Neuronal stem cell (in vitro differentiated cells): Measurements from ENCODE around the gene CYP2U1.
"Not testable (repeated sequence)": the region's sequence is repeated elsewhere in the genome, so short reads cannot be mapped to it uniquely, and the experiment has no call there.

Source experiments
- DNase-seq: peaks from one replicate; pipeline ENCODE4 v3.0.0-alpha.2; 2013; ENCODE audit warnings: low spot score
- H2AFZ ChIP-seq: one replicate; pipeline ENCODE4 v1.6.1; 2013; ENCODE audit warnings: mild to moderate bottlenecking, low read length, inconsistent platforms
- H2AK5ac ChIP-seq: 2 replicates; pipeline ENCODE4 v1.6.1; 2013; ENCODE audit warnings: low read depth, mild to moderate bottlenecking, inconsistent platforms, low read length, moderate library complexity, mixed read lengths
- H2BK120ac ChIP-seq: 2 replicates; pipeline ENCODE4 v1.6.1; 2013; ENCODE audit warnings: low read depth, mild to moderate bottlenecking, inconsistent platforms, low read length, moderate library complexity, mixed read lengths
- H2BK12ac ChIP-seq: one replicate; pipeline ENCODE4 v1.6.1; 2013; ENCODE audit warnings: low read length, inconsistent platforms
- H2BK15ac ChIP-seq: 2 replicates; pipeline ENCODE4 v1.6.1; 2013; ENCODE audit warnings: mild to moderate bottlenecking, low read length, inconsistent platforms, mixed read lengths
- H2BK5ac ChIP-seq: one replicate; pipeline ENCODE4 v1.6.1; 2013; ENCODE audit warnings: inconsistent platforms, mild to moderate bottlenecking, low read length, moderate library complexity
- H3K14ac ChIP-seq: one replicate; pipeline ENCODE4 v1.6.1; 2013; ENCODE audit warnings: low read length, inconsistent platforms
- H3K18ac ChIP-seq: 2 replicates; pipeline ENCODE4 v1.6.1; 2013; ENCODE audit warnings: low read length, inconsistent platforms
- H3K23ac ChIP-seq: 2 replicates; pipeline ENCODE4 v1.6.1; 2013; ENCODE audit warnings: low read depth, mild to moderate bottlenecking, mixed read lengths, low read length, inconsistent platforms; ENCODE audit not compliant: poor library complexity
- H3K27ac ChIP-seq: replicated peaks from 3 replicates; pipeline ENCODE4 v1.5.1; 2013; ENCODE audit warnings: low read length, inconsistent platforms
- H3K27me3 ChIP-seq, 3 experiments: 2 replicates each; pipeline ENCODE4 v1.6.1; 2013; ENCODE audit warnings: low read length in 3 of 3, mild to moderate bottlenecking in 2 of 3, inconsistent platforms in 1 of 3, low read depth in 1 of 3, mixed read lengths in 1 of 3, moderate library complexity in 1 of 3; ENCODE audit not compliant: control insufficient read depth in 3 of 3, insufficient read depth in 3 of 3
- H3K36me3 ChIP-seq, 2 donors: replicated peaks in 1 of 2; 2 replicates each; pipeline ENCODE4 v1.6.1; 2013; ENCODE audit warnings: low read length in 2 of 2; ENCODE audit not compliant: control insufficient read depth in 2 of 2, insufficient read depth in 2 of 2
- H3K4ac ChIP-seq: 2 replicates; pipeline ENCODE4 v1.6.1; 2013; ENCODE audit warnings: inconsistent platforms, mild to moderate bottlenecking, low read length, moderate library complexity
- H3K4me1 ChIP-seq, 2 donors: 1 replicate in 1 of 2; 2 replicates in 1 of 2; pipeline ENCODE4 v1.6.1; 2013; ENCODE audit warnings: low read length in 2 of 2, low read depth in 1 of 2; ENCODE audit not compliant: control insufficient read depth in 2 of 2, insufficient read depth in 1 of 2
- H3K4me2 ChIP-seq: one replicate; pipeline ENCODE4 v1.6.1; 2013; ENCODE audit warnings: mild to moderate bottlenecking, low read length, inconsistent platforms; ENCODE audit not compliant: insufficient read depth, poor library complexity, severe bottlenecking
- H3K4me3 ChIP-seq, 2 donors: 2 replicates each; pipeline ENCODE4 v1.5.1; 2013; ENCODE audit warnings: low read length in 2 of 2, mild to moderate bottlenecking in 2 of 2, inconsistent platforms in 1 of 2, moderate library complexity in 1 of 2
- H3K79me1 ChIP-seq: one replicate; pipeline ENCODE4 v1.6.1; 2013; ENCODE audit warnings: low read depth, mild to moderate bottlenecking, inconsistent platforms, low read length, moderate library complexity
- H3K9ac ChIP-seq: one replicate; pipeline ENCODE4 v1.6.1; 2013; ENCODE audit warnings: mild to moderate bottlenecking, low read depth, low read length, inconsistent platforms; ENCODE audit not compliant: poor library complexity
- H3K9me3 ChIP-seq, 2 donors: replicated peaks in 1 of 2; 2 replicates each; pipeline versions ENCODE3 to v1.6.1; 2013; ENCODE audit warnings: low read length in 2 of 2, mild to moderate bottlenecking in 2 of 2, inconsistent platforms in 1 of 2, low read depth in 1 of 2, mixed read lengths in 1 of 2, moderate library complexity in 1 of 2; ENCODE audit not compliant: control insufficient read depth in 2 of 2, insufficient read depth in 1 of 2
- H4K8ac ChIP-seq: one replicate; pipeline ENCODE4 v1.6.1; 2013; ENCODE audit warnings: low read depth, mild to moderate bottlenecking, inconsistent platforms, low read length, moderate library complexity
- H4K91ac ChIP-seq: one replicate; pipeline ENCODE4 v1.6.1; 2013; ENCODE audit warnings: low read length, low read depth, mild to moderate bottlenecking, inconsistent platforms; ENCODE audit not compliant: poor library complexity
- whole genome bisulfite sequencing, 2 donors: extraction: QIAGEN DNeasy Blood & Tissue Kit; methylation state at CpG; one replicate each; pipeline ENCODE4 v1.1.7; 2013; ENCODE audit warnings: missing lambda C conversion rate in 2 of 2, mixed read lengths in 1 of 2; ENCODE audit not compliant: insufficient read length in 2 of 2, insufficient replicate concordance in 1 of 2; ENCODE audit errors: extremely low coverage in 2 of 2; 5-methylcytosine and 5-hydroxymethylcytosine counted together

The CYP2U1 gene

GRCh38 chr4:107917500-107917899 lies 13.8 kb upstream of the CYP2U1 start:
- Histone ChIP-seq H2AK5ac (no peak overlapping the region), H3K4me1 (no peaks in the 10 kb centered on the region), H3K14ac (no peak overlapping the region), H3K18ac (no peak overlapping the region), H2AFZ (no peak overlapping the region), H3K4me2 (no peak overlapping the region), H3K23ac (no peak overlapping the region), H3K79me1 (no peaks in the 10 kb centered on the region), H4K91ac (no peak overlapping the region), H2BK5ac (no peak overlapping the region), H2BK12ac (no peak overlapping the region), H3K4me3 (no peak overlapping the region), H3K4ac (no peak overlapping the region), H3K27me3 (peaks cover 0 to 2% (median 0%) of the 10 kb centered on the region in 3 experiments), H2BK120ac (no peak overlapping the region), H3K9me3 (no peaks in the 10 kb centered on the region), H3K27ac (no peak overlapping the region), H3K9ac (no peak overlapping the region), H2BK15ac (no peak overlapping the region), H3K36me3 (no peaks in the 10 kb centered on the region), H4K8ac (no peak overlapping the region)
- no CpG with 5 or more reads among the region's 2 CpGs for WGBS, 2 donors
- DNase-seq = no peak

- no peak overlapping the region for H2AFZ ChIP-seq
- WGBS, 2 donors = no CpG with 5 or more reads among the region's 4 CpGs
- H3K18ac ChIP-seq = no peak overlapping the region
- H4K91ac ChIP-seq = no peak overlapping the region
- no peak overlapping the region for H3K4me3 ChIP-seq
- H3K27ac ChIP-seq = no peak overlapping the region
- no peaks in the 10 kb centered on the region for H3K79me1 ChIP-seq
- H3K36me3 ChIP-seq = no peaks in the 10 kb centered on the region
- H3K4ac ChIP-seq = no peak overlapping the region
- no peak overlapping the region for H3K4me2 ChIP-seq
- no peak overlapping the region for H3K23ac ChIP-seq
- no peak overlapping the region for H3K9ac ChIP-seq
- DNase-seq = no peak
- H3K9me3 ChIP-seq = no peaks in the 10 kb centered on the region
- H4K8ac ChIP-seq = no peak overlapping the region
- H2BK15ac ChIP-seq = no peak overlapping the region
- H2BK12ac ChIP-seq = no peak overlapping the region
- H2BK120ac ChIP-seq = no peak overlapping the region
- H2AK5ac ChIP-seq = no peak overlapping the region
- peaks cover 0 to 2% (median 0%) of the 10 kb centered on the region in 3 experiments for H3K27me3 ChIP-seq
- H3K14ac ChIP-seq = no peak overlapping the region
- no peak overlapping the region for H2BK5ac ChIP-seq
- no peaks in the 10 kb centered on the region for H3K4me1 ChIP-seq
Observed at GRCh38 chr4:107922486-107923473, 8.6 kb upstream of the CYP2U1 start.

- H2BK12ac ChIP-seq, H2BK5ac ChIP-seq, DNase-seq: not testable (repeated sequence)
Observed at GRCh38 chr4:107925713-107926112, 5.6 kb upstream of the CYP2U1 start.

GRCh38 chr4:107926875-107927274 lies 4.5 kb upstream of the CYP2U1 start:
- not testable (repeated sequence) for H2BK5ac ChIP-seq, H3K79me1 ChIP-seq, H2BK15ac ChIP-seq, H3K18ac ChIP-seq, H3K9ac ChIP-seq, H2BK12ac ChIP-seq, H3K4ac ChIP-seq, H3K4me1 ChIP-seq, H3K36me3 ChIP-seq, H3K9me3 ChIP-seq, H3K4me2 ChIP-seq, H3K23ac ChIP-seq, H4K8ac ChIP-seq, H3K27ac ChIP-seq, H3K4me3 ChIP-seq, H2AFZ ChIP-seq, H4K91ac ChIP-seq, H2BK120ac ChIP-seq, H3K14ac ChIP-seq, DNase-seq, H2AK5ac ChIP-seq
- peaks cover 0 to 14% (median 4%) of the 10 kb centered on the region in 3 experiments for H3K27me3 ChIP-seq
- no CpG with 5 or more reads among the region's 4 CpGs for WGBS, 2 donors

More at GRCh38 chr4:107925713-107926112, 5.6 kb upstream of the CYP2U1 start:
- H3K4me3 ChIP-seq, H3K4me1 ChIP-seq, H3K9me3 ChIP-seq, H3K27ac ChIP-seq, H3K79me1 ChIP-seq, H2BK120ac ChIP-seq, H3K4me2 ChIP-seq, H4K8ac ChIP-seq, H4K91ac ChIP-seq, H2AFZ ChIP-seq, H2AK5ac ChIP-seq, H3K18ac ChIP-seq, H3K9ac ChIP-seq, H3K36me3 ChIP-seq, H3K14ac ChIP-seq, H3K23ac ChIP-seq, H2BK15ac ChIP-seq, H3K4ac ChIP-seq: not testable (repeated sequence)
- H3K27me3 ChIP-seq = peaks cover 0 to 14% (median 4%) of the 10 kb centered on the region in 3 experiments
